ENCODE measurements around the gene SHISA8. TPM values are rescaled to one million over a fixed set of nuclear protein-coding genes. Genes with fewer than 3 reads are reported as not detected.

Gene SHISA8
- polyA plus RNA-seq, 3 donors = not detected

GRCh38 chr22:41910050-41911000 is 4.5 kb downstream of the SHISA8 start:
- Histone ChIP-seq H4K20me1 (ENCODE audit: insufficient read depth, low read length) (peaks cover 10% of the 10 kb centered on the region), H3K27ac (ENCODE audit: low read depth in 1 of 2, low read length in 2 of 2) (no peak overlapping the region), H3K79me2 (ENCODE audit: insufficient read depth, low read length) (no peaks in the 10 kb centered on the region), H2AFZ (ENCODE audit: insufficient read depth, low read depth, low read length, poor library complexity, severe bottlenecking) (no peak overlapping the region), H3K36me3 (replicated peaks in 1 of 2; ENCODE audit: control insufficient read depth in 1 of 2, insufficient read depth in 2 of 2, low read length in 2 of 2) (peaks cover 14 to 23% of the 10 kb centered on the region in 2 donors), H3K4me2 (replicated peaks; ENCODE audit: extremely low read depth, low read length, poor library complexity, severe bottlenecking) (peak overlapping the region; percentile 44), H3K4me3 (replicated peaks in 1 of 3; ENCODE audit: low read depth in 2 of 3, low read length in 3 of 3) (peak overlapping the region in 1 of 3 experiments; percentile 32), H3K9ac (ENCODE audit: insufficient read depth, low read length, poor library complexity, severe bottlenecking) (peak overlapping the region; percentile 25), H3K9me3 (replicated peaks in 1 of 2; ENCODE audit: control insufficient read depth in 1 of 2, insufficient read depth in 1 of 2, low read length in 2 of 2) (peaks cover 0 to 25% of the 10 kb centered on the region in 2 donors), H3K27me3 (ENCODE audit: control insufficient read depth in 2 of 2, insufficient read depth in 2 of 2, low read length in 2 of 2) (peaks cover 33 to 49% of the 10 kb centered on the region in 2 donors), H3K4me1 (ENCODE audit: control insufficient read depth in 1 of 2, insufficient read depth in 2 of 2, low read length in 2 of 2) (peaks cover 25 to 52% of the 10 kb centered on the region in 2 donors)
- WGBS (ENCODE audit: insufficient coverage) = 1% methylated on average over 112 of the region's 112 CpGs
- Mint-ChIP-seq H3K27me3 (ENCODE audit: low read depth in 3 of 3) (peaks cover 44 to 62% (median 52%) of the 10 kb centered on the region in 3 donors), H3K4me1 (peaks cover 28% of the 10 kb centered on the region), H3K27ac (no peak overlapping the region), H3K9me3 (peaks cover 0 to 24% (median 11%) of the 10 kb centered on the region in 7 donors), H3K36me3 (peaks cover 22 to 26% of the 10 kb centered on the region in 2 donors), H3K4me3 (peak overlapping the region; percentile 61 to 82)
- intact Hi-C loops (cut with micrococcal nuclease) = no loop called here
- TF ChIP-seq CTCF (IDR thresholded peaks at IDR 0.05) = no peak
- DNase-seq = no peak

- Mint-ChIP-seq H3K27ac (no peak overlapping the region), H3K4me3 (peak overlapping the region in 1 of 2 donors; percentile 75), H3K36me3 (peaks cover 30 to 34% of the 10 kb centered on the region in 2 donors), H3K9me3 (peaks cover 0 to 24% (median 11%) of the 10 kb centered on the region in 7 donors), H3K4me1 (peaks cover 26% of the 10 kb centered on the region), H3K27me3 (ENCODE audit: low read depth in 3 of 3) (peaks cover 42 to 58% (median 48%) of the 10 kb centered on the region in 3 donors)
- Histone ChIP-seq H3K27me3 (ENCODE audit: control insufficient read depth in 2 of 2, insufficient read depth in 2 of 2, low read length in 2 of 2) (peaks cover 30 to 45% of the 10 kb centered on the region in 2 donors), H3K36me3 (replicated peaks in 1 of 2; ENCODE audit: control insufficient read depth in 1 of 2, insufficient read depth in 2 of 2, low read length in 2 of 2) (peaks cover 22 to 31% of the 10 kb centered on the region in 2 donors), H3K9me3 (replicated peaks in 1 of 2; ENCODE audit: control insufficient read depth in 1 of 2, insufficient read depth in 1 of 2, low read length in 2 of 2) (peaks cover 0 to 22% of the 10 kb centered on the region in 2 donors), H3K9ac (ENCODE audit: insufficient read depth, low read length, poor library complexity, severe bottlenecking) (no peak overlapping the region), H2AFZ (ENCODE audit: insufficient read depth, low read depth, low read length, poor library complexity, severe bottlenecking) (no peak overlapping the region), H4K20me1 (ENCODE audit: insufficient read depth, low read length) (peaks cover 9% of the 10 kb centered on the region), H3K4me2 (replicated peaks; ENCODE audit: extremely low read depth, low read length, poor library complexity, severe bottlenecking) (peak overlapping the region; percentile 44), H3K4me1 (ENCODE audit: control insufficient read depth in 1 of 2, insufficient read depth in 2 of 2, low read length in 2 of 2) (peaks cover 21 to 44% of the 10 kb centered on the region in 2 donors), H3K79me2 (ENCODE audit: insufficient read depth, low read length) (no peaks in the 10 kb centered on the region), H3K27ac (ENCODE audit: low read depth in 1 of 2, low read length in 2 of 2) (no peak overlapping the region), H3K4me3 (replicated peaks in 1 of 3; ENCODE audit: low read depth in 2 of 3, low read length in 3 of 3) (no peak overlapping the region)
- TF ChIP-seq CTCF (IDR thresholded peaks at IDR 0.05) = no peak
- DNase-seq = no peak
- intact Hi-C loops (cut with micrococcal nuclease) = no loop called here
- WGBS (ENCODE audit: insufficient coverage) = 36% methylated on average over 54 of the region's 55 CpGs
These were observed 5.4 kb downstream of the SHISA8 start for GRCh38 chr22:41909310-41910049.

All from CD14-positive monocyte (primary cell).